Fibroblast of skin of left biceps (primary cell): ENCODE results near the gene L2HGDH.
A peak's percentile ranks its signal among the peaks of the same experiment; 100 is the strongest.
"Not testable (repeated sequence)": the region's sequence is repeated elsewhere in the genome, so short reads cannot be mapped to it uniquely, and the experiment has no call there.

ENCODE experiments used
- DNase-seq, 2 experiments: peaks; one replicate each; pipeline ENCODE4 v3.0.0-alpha.2; 2013; ENCODE audit warnings: low read depth in 2 of 2

The L2HGDH gene

DNA sequence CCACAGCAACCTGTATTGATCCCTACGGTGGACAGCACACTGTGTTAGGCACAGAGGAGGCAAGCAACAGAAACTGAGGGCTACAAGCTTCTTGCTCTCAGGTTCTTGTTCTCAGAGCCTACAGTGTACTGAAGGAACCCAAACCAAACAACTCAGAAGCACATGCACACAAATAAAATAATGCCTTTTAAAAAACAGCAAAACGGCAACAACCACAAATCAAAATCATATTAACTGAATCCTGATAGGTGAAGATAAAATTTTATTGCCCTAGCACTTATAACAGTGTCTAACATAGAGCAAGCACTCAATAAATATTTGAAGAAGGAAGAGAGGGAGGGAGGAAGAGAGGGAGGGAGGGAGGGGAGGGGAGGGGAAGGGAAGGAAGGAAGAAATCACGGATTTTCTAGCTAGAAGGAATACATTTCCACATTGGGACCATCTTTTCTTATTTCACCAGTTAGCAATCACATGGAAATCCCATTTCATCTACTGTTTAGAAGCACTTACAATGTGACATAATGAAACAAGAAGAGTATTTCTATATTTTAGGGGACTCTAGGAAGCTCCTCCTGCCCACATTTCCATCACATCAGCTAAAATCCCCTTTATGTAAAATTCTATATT is 27.3 kb upstream of the L2HGDH start:
- DNase-seq, result no peak

DNA sequence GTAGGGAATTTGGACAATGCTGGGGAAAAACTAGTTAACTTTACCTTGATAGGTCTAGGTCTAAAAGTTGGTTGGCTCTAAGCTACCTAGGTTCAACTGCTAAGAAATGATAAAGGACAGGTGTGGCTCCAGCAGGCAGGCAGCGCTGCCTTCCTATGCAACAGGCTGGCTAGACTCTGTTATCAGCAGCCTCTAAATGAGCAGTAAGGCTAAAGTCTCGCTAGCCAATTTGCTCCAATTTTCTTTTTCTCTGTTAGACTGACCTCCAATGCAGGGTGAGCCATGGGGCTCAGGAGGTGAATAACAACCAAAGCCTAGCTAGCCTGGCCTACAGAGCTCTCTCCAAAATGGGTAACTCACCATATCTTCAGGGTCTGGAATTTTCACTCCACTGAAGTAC is 26.6 kb upstream of the L2HGDH start:
- DNase-seq, result no peak

DNA sequence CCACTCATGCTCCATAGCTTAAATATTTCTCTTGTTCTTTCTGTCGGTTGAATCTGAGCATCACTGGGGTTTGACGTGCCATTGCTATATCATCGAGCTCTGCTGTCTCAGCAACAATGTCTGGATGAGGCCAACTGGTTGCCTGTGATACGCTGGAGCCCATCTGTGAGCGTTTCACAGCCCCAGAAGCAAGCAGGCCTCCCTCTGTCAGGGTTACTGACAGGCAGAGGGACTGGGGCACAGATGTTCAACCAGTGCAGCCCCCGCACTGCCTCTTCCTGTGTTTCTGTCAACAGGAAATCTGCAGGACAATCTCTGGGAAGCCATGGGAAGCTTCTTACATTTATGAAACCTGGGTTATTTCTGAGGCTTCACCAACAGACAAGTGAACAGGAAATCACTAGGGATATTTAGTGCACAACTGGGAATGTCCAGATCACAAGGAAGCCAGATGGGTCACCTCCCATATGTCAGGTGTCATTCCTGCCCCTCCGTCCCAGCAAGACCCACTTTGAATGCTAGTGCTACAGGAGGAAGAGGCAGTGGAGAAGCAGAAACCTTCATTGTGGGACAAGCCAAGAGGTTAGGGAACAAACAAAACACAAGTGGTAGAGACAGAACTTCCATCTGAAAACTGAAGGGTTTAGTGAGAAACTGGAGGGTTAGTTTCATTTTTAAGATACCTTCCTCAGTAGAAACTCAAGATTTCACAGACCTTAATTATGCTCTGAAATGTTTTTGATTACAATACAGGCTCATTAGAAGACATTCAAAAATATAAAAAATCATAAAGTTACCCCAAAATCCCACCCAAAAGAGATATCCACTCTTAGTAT is 24.2 kb upstream of the L2HGDH start:
- no peak for DNase-seq

DNA sequence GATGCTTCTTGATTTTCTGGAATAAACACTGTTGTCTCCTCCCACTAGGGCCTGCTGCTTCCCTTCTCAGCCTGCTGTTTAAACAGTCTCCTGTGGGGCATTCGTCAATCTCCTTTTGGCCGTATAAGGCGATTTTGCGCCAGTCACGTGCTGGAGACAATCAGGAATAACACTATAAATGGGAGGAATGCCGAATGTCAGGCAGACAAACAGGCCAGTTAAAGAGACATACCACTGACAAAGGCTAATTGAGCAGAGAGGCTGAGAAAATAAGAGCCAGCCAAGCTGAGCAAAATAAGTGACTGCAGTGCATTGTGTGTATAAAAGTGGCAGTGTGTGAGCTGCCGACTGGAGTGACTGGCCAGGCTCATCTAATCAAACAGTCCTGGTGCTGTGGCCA is 23.4 kb upstream of the L2HGDH start:
- DNase-seq, result no peak

DNA sequence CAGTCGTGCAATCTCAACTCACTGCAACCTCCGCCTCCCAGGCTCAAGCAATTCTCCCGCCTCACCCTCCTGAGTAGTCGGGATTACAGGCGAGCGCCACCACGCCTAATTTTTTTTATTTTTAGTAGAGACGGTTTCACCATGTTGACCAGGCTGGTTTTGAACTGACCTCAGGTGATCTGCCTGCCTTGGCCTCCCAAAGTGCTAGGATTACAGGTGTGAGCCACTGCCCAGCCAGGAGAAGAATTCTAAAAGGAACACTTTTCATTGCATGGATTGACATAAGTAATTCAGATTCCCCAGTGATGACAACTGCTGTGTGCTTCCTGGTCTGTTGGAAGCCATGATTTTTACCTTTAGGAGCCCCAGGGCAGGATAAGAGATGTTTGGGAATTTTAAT is 22.2 kb upstream of the L2HGDH start:
- DNase-seq, result no peak

DNA sequence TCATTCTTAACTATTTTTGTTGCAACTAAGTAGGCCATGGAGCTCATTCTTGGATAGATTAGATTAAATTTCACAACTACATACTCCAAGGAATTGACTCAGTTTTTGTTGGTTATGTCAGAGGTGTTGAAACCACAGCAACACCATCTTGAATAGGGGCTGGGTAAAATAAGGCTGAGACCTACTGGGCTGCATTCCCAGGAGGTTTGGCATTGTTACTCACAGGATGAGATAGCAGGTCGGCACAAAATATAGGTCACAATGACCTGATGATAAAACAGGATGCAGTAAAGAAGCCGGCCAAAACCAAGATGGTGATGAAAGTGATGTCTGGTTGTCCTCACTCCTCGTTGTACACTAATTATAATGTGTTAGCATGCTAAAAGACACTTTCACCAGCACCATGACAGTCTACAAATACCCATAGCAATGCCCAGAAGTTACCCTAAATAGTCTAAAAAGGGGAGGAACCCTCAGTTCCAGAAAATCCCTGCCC is 21.0 kb upstream of the L2HGDH start:
- peak; percentile 77 to 83 for DNase-seq

DNA sequence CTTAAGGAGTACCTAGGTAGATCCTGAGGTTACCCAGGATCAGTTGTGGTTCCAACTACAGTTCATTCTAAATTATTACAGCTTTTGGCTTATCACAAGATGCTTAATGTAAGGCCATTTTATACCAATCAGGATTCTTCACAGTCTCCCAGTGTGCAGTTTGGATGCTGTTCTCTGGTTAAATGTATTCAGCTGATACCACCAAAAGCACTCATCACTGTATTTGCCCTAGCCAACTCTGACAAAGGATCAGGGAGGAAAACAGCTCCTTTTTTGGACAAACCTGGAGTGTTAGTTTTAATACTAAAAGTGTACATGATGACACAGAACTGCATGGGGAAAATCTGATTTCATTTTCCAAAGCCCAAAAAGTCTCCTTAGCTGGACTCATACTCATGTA is 19.6 kb upstream of the L2HGDH start:
- no peak for DNase-seq

DNA sequence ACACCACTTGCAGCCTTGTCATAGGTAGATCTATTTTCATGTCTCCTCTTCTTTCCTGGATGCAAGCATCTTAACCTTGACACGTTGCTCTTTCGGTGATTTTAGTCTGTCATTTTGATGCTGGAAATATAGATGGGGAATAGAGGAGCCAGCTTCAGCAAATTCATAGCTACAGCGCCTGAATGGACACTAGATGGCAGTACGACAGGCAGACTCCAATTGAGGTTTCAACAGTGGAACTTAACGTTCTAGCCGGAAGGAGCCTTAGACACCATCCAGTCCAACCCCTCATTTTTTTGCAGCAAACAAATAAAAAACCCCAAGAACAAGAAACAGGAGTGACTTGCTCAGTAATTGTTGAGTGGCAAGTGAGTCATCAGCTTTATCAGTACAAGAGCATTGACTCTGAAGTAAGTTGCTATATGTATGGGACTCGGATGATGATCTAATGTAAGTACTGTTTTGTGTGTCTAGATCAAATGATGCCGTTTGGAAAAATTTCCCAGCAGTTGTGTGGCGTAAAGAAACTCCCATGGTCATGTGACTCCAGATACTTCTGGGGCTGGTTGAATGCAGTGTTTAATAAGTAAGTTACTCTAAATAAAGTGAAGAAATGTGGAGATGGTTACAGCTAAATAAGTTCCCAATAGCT is 9.1 kb upstream of the L2HGDH start:
- DNase-seq, result peak; percentile 76 to 77

DNA sequence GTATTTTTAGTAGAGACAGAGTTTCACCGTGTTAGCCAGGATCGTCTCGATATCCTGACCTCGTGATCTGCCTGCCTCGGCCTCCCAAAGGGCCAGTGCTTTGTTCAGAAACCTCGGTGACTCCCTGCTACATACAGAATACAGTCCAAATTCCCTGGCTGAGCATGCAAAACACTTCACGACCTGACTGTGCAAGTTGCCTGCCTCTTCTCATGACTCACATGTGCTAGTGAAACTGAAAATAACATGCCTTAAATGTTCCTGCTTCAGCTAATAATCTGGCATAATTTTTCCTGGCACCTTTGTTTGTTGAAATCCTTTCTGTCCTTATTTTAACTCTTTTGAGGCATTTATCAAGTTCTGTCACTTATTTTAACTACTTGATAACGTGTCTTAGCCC is 8.3 kb upstream of the L2HGDH start:
- DNase-seq, result no peak

DNA sequence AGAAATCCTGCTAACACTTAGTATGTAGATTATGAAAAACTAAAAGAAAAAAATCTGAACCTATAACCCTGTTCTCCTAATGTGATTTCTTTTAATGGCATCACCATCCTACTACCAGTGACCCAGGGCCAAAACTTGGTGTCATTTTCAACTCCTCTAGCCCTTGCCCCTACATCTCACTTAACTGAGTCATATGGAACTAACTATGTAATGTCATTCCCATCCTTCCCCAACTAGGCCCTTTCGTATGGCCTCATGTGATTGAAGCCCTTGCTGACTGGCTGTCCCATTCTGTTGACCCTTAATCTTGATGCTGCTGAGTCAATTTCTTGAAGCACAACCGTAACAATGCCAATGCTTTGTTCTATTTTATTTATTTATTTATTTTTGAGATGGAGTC is 7.7 kb upstream of the L2HGDH start:
- DNase-seq, result no peak

DNA sequence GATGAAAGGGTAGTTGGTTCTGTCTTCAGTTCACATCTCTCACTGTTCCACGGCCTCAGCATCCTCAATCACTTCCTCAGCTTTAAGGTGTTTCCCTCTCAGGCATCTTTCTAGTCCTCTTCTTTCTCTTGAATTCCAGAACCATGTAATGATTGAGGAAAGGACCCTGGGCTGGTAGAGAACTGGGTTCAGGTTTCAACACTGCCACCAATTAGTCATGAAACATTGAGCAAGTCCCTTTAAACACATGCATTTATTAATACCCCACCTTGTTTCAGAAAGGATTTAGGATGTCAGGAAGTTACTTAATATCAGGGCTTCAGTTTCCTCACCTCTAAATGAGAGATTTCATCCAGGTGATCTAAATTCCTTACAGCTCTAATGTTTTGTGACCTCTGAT is 7.3 kb upstream of the L2HGDH start:
- DNase-seq, result no peak

DNA sequence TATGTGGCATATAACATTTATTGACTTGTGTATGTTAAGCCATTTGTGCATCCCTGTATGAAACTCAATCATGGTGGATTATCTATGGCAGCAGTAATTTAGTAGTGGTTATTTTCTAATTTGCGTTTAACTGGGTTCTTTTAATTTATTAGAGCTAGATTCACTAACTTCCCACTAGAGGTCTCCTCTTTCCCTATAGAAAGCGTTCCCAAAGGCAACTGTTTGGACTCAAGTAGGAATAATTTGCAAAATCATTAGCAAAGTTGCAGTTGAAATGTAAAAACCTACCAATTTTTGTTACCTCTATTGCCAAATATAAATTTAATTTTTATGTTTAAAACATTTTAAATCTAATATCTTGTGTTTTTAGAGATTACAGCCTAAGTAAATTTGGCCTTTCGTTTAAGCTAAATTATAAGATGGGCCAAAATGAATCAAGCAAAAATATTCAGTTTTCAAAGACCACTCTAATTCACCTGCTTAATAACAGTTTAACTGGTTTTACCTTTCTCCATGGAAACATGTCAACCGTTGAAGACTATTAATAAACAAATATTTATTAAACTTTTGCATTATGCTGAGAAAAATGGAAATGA is 6.1 kb upstream of the L2HGDH start:
- DNase-seq, result no peak

DNA sequence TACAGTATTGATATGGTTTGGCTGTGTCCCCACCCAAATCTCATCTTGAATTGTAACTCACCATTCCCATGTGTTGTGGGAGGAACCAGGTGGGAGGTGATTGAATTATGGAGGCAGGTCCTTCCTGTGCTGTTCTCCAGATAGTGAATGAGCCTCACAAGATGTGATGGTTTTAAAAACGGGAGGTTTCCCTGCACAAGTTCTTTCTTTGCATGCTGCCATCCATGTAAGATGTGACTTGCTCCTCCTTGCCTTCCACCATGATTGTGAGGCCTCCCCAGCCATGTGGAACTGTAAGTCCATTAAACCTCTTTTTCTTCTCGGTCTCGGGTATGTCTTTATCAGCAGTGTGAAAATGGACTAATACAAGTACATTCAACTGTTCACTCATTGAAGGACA is 2.1 kb upstream of the L2HGDH start:
- not testable (repeated sequence) for DNase-seq

DNA sequence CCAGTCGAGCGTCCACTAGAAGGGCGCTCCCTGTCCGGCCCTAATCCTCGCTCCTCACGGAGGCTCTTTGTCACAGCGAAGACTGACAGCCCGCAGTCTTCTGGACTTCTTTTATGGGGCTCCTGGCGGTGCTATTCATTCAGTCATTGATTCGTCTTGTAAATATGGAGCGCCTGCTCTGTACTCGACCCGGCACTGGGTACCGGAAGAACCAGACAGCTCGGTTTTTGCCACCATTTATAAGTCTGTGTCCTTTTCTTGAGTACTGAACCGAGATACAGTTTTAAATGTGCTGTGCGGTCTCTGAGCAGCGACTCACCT is 665 bp upstream of the L2HGDH start:
- DNase-seq, result no peak

DNA sequence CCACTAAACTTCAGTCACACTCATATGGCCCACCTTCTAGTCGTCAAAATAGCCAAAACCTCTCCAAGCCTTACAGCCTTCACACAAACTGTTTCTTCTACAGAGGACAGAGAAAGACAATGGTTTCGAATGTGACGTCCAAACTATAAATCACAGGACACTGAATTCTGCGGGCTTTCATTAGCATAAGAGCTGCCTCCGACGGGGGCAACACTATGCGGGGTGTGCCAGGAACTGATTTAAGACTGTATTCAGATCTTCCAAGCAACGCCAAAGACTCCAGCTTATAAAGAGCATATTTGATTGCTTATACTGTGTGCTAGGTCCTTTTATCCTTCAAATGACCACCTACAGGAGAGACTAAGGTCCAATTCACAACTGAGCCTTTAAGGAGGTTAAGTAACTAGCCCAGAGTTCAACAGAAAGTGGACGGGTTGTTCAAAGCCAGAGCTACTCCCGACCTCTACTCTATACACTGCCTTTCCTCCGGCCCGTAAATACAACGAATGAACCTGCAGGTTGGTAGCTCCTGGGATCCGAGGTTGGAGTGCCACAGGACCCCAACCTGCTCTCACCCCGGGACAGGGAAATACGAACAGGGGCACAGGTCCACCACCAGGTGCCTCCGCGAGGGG is 575 bp downstream of the L2HGDH start:
- no peak for DNase-seq

DNA sequence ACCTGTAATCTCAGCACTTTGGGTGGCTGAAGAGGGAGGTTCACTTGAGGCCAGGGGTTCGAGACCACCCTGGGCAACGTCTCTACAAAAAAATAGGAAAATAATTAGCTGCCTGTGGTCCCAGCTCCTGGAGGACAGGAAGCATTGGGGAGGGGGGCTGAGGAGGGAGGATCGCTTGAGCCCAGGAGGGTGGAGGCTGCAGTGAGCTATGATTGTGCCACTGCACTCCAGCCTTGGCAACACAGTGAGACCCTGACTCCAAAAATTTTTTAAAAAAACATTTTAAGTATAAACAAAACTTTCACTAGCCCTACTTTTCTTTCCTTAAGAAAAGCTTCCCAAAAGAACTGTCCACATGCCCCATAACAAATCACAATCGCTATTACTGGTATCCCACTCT is 1.6 kb downstream of the L2HGDH start:
- no peak for DNase-seq

DNA sequence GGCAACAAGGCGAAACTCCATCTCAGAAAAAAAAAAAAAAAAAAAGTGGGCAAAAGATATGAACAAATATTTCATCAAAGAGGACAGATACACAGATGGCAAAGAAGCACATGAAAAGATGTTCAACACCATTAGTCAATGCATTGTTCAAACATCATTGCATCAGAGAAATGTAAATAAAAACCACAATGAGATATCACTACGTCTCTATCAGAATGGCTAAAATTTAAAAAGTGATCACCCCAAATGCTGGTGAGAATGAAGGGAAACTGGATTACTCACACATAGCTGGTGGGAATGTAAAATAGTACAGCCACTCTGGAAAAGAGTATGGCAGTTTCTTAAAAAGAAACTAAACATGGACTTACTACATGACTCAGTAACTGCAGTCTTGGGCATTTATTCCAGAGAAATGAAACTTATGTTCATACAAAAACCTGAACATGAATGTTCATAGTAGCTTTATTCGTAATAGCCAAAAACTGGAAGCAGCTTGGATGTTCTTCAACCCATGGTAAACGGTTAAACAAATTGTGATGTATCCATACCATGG is 3.6 kb downstream of the L2HGDH start:
- DNase-seq, result no peak

DNA sequence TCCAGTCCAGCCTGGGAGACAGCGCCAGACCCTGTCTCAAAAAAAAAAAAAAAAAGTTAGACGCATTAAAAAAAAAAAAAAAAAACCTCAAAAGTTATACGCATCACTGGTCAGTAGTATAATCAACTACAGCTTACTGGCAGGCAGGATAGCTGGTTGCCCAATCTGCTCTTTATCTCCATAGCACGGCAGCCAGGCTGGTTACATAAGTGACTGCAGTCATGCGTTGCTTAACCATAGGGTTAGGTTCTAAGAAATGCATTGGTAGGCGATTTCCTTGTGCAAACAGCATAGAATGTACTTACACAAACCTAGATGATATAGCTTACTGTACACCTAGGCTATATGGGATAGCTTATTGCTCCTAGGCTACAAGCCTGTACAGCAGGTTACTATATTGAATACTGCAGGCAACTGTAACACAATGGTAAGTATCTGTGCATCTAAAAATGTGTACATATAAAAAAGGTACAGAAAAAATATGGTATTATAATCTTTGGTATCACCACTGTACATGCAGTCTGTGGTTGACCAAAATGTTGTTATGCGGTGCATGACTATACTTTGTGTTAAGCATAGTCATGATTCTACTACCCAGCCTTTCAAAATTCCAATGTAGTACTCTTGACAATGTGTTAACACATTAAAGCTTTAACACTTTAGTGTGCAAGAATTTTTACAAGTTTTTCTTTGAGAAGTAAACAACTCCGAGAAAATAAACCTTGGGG is 8.1 kb downstream of the L2HGDH start:
- DNase-seq, result no peak

DNA sequence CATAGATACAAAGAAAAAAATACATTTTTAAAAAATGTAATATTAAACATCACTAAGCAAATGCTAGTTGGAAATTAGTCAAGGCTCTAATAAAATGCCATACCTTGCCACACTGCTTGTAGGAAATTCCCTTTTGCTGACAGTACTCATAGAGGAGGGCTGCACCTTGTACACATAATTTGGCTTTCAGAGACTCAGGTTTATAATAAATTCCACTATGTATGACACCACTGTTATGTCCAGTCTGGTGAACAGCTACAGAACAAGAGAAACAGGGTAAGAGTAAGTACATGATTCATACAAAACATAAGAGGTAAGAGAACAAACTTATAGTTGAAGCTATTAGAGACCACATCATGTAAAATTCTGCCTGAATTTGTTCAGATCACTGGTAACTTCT is 10.1 kb downstream of the L2HGDH start:
- DNase-seq, result no peak

DNA sequence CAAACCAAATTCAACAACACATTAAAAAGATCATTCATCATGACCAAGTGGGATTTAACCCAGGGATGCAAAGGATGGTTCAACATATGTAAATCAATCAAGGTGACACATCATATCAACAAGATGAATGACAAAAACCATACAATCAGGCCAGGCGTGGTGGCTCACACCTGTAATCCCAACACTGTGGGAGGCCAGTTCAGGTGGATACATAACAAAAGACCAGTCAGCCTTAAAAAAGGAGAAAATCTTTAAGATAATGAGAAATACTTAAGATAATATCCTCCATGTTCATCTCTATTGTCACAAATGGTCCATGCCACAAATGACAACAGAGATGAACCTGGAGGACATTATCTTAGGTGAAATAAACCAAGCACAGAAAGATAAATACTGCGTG is 12.4 kb downstream of the L2HGDH start:
- DNase-seq, result no peak

DNA sequence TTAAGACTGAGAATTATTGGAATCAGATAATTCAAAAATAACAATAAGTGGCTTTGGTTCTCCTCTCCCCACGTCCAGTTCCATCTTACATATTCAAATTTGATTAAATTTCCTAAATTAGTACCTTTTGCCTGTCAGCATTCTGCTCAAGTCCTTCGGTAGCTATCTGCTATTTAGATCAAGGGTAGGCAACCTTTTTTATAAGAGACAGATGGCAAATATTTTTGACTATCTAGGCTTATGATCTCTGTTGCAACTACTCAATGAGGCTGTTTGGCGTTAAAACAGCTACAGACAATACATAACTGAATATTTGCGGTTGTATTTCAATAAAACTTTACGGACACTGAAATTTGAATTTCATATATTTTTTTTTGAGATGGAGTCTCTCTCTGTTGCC is 21.7 kb downstream of the L2HGDH start:
- DNase-seq, result no peak
